Omental fat pad (tissue), 4 donors: ENCODE results near the gene BTBD2. TPM values are rescaled to one million over a fixed set of nuclear protein-coding genes. Genes with fewer than 3 reads are reported as not detected.

Source experiments
- ATAC-seq: fragments of 150-250 bp; one replicate; pipeline ENCODE4 v1.9.1; 2016; ENCODE audit warnings: mild to moderate bottlenecking, moderate library complexity; ENCODE audit not compliant: low FRiP score
- DNase-seq: peaks from one replicate; pipeline ENCODE4 v3.0.0-alpha.2; 2019; ENCODE audit warnings: low spot score
- total RNA-seq, 4 donors: library from RNA; depleted of rRNA; stranded (reverse); fragments of >200 nt; gene quantifications; one replicate each; pipeline ENCODE4 v1.1.0, GENCODE V29; 2016
- TF ChIP-seq, protein P1 (sequence below), 3 donors: fragments of 450-650 bp; IDR thresholded peaks; one replicate each; pipeline ENCODE4 v1.5.1; 2016 to 2017; ENCODE audit warnings: antibody characterized with exemption in 3 of 3, mild to moderate bottlenecking in 3 of 3, moderate library complexity in 2 of 3

BTBD2 gene
- total RNA-seq, 4 donors from 2014 or later, result 37.1 to 58.3 (median 52.8) TPM

GRCh38 chr19:1986357-1987162 is 29.0 kb downstream of the BTBD2 start:
- ATAC-seq, result no peak
- no peak for DNase-seq
- TF ChIP-seq, protein P1, sequence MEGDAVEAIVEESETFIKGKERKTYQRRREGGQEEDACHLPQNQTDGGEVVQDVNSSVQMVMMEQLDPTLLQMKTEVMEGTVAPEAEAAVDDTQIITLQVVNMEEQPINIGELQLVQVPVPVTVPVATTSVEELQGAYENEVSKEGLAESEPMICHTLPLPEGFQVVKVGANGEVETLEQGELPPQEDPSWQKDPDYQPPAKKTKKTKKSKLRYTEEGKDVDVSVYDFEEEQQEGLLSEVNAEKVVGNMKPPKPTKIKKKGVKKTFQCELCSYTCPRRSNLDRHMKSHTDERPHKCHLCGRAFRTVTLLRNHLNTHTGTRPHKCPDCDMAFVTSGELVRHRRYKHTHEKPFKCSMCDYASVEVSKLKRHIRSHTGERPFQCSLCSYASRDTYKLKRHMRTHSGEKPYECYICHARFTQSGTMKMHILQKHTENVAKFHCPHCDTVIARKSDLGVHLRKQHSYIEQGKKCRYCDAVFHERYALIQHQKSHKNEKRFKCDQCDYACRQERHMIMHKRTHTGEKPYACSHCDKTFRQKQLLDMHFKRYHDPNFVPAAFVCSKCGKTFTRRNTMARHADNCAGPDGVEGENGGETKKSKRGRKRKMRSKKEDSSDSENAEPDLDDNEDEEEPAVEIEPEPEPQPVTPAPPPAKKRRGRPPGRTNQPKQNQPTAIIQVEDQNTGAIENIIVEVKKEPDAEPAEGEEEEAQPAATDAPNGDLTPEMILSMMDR (IDR thresholded peaks at IDR 0.05), result no peak

DNA sequence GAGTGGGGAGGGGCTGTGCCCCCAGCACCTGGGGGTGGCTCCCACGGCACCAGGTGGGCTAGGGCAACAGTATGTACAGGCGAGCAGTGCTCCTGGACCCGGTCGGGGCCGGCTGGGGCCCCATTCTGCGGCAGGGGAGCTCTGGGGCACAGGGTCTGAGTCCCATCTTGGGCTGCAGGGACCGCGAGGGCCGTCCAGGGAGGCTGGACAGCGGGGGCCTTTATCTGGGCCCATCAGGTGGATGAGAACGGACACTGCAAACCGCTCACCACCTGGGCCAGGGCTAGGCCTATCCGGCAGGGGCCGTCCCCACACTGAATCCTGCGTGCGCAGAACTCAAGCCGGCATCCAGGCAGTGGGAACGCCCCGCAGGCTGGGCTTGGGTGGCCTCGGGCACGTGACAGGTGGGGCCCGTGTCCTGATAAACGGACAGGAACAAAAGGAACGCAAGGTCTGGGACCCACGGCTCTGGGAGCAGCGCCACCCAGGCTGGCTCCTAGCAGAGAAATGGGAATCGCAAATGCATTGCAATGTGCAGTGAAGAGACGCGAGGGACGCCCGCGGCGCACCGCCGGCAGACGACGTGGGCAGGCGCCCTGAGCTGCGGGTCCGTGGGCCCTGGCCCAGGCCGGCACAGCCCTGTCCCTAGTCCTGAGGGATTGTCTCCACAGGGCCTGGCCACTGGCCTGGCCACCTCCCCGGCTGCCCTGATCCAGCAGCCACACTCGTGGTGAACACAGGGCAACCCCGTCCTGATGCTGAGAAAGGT is 29.7 kb downstream of the BTBD2 start:
- ATAC-seq (no peak), DNase-seq (no peak)
- TF ChIP-seq, protein P1 (IDR thresholded peaks at IDR 0.05), result no peak

- no peak for ATAC-seq
These were observed 31.2 kb downstream of the BTBD2 start for GRCh38 chr19:1984357-1984756.

GRCh38 chr19:1981253-1981652 is 34.3 kb downstream of the BTBD2 start:
- ATAC-seq (no peak), DNase-seq (no peak)
- TF ChIP-seq, protein P1 (IDR thresholded peaks at IDR 0.05), result no peak

More at GRCh38 chr19:1984357-1984756, 31.2 kb downstream of the BTBD2 start:
- DNase-seq, result no peak
- TF ChIP-seq, protein P1 (IDR thresholded peaks at IDR 0.05), result no peak

DNA sequence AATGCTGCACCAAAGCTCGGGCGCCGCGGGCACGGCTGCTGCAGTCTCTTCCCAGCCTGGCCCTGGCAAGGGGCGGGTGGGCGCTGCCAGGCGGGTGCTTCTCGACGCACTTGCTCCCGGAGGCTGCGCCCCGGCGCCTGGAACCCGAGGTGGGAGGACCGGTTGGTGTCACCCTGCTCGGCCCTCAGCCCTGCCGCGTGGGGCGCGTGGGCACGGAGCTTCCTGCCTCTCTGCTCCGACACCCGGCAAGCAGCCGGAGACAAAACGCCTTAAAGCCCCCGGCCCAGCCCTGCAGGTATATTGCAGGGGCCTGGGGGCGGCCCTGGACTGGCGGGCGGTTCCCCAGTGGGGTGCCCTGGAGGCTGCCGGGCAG is 34.7 kb downstream of the BTBD2 start:
- TF ChIP-seq, protein P1 (IDR thresholded peaks at IDR 0.05), result no peak
- no peak for ATAC-seq

DNA sequence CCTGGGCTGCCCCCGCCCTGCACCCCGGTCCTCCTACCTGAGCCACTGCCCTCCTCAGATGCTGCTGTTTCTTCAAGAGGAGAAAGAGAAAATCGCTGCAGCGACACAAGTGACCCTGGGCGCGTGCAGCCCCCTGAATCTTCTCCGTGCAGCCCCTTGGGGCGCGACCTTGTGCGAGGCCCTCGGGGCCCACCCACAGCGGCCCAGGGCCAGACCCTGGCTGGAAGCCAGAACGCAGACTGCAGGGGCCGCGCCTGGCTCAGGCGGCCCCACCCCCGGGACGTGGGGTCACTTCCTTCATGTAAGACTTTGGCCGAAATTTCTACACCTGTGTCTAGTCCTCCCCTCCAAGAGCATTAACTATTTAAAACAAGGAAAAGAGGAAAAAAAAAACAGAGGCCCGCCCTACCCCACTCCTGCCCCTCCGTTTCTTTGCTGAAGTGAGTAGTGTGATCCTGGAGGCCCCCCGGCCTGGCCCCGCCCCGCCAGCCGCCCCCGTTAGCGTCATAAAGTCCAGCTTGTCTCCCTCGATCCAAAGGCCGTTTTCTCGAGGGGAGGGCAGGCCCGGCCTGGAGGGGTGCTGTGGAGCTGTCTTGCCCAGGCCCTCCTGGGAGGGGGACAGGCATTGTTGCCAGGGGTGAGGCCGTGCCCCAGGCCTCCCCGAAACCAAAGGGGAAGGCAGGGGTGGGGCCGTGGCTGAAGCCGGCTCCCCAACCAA is 35.3 kb downstream of the BTBD2 start:
- DNase-seq (no peak), ATAC-seq (no peak)
- TF ChIP-seq, protein P1 (IDR thresholded peaks at IDR 0.05), result no peak

More for the DNA sequence above, 34.7 kb downstream of the BTBD2 start:
- no peak for DNase-seq
